HCT116 (cell line): ENCODE measurements around the gene NCDN. TPM values are rescaled to one million over a fixed set of nuclear protein-coding genes. Genes with fewer than 3 reads are reported as not detected.

Source experiments
- ATAC-seq: fragments of 200-7000 bp; cut with Tn5 transposase; 2 replicates; pipeline ENCODE4 v1.9.1; 2020; ENCODE audit warnings: mild to moderate bottlenecking, moderate library complexity
- BruUV-seq: library from RNA; stranded (reverse); fragments of 400-500 nt; replicated peaks from 2 replicates; lab custom pipeline; 2021; lab: Mats Ljungman, UMichigan
- CTCF ChIA-PET: fragments of 300-600 bp; sonication (Branson Sonifier 250); formaldehyde crosslinking; loops from one replicate; lab custom pipeline; 2021; ENCODE audit warnings: antibody characterized with exemption; lab: Charles Lee
- POLR2A ChIA-PET: fragments of 300-600, 350-600 bp; sonication (Branson Sonifier 250); formaldehyde crosslinking; loops from one replicate; lab custom pipeline; 2021; ENCODE audit warnings: antibody characterized with exemption; lab: Charles Lee
- RAD21 ChIA-PET, 2 experiments: fragments of 300-600 bp; sonication (Branson Sonifier 250); formaldehyde crosslinking; loops; one replicate each; lab custom pipeline; 2023; ENCODE audit warnings: low total read pairs in 2 of 2; ENCODE audit not compliant: uncharacterized antibody in 2 of 2, unreplicated experiment in 2 of 2, low non-redundant PET in 1 of 2; lab: Charles Lee
- DNase-seq: peaks from one replicate; pipeline ENCODE4 v3.0.0-alpha.2; 2010; ENCODE audit warnings: low read depth, low spot score
- H2AFZ ChIP-seq: fragments of 200-600 bp; shearing (Covaris generic), sonication (generic); 2 replicates; pipeline ENCODE4 v1.6.1; 2017; ENCODE audit warnings: low read depth, mixed run types, mixed read lengths, antibody characterized with exemption, low read length; ENCODE audit not compliant: poor library complexity, severe bottlenecking
- H3K27ac ChIP-seq: 2 replicates; pipeline ENCODE4 v1.5.1; 2012; ENCODE audit warnings: low read depth, low read length
- H3K27me3 ChIP-seq: fragments of 200-600 bp; sonication (generic); 2 replicates; pipeline ENCODE4 v1.6.1; 2016; ENCODE audit warnings: mixed run types, low read length, mixed read lengths; ENCODE audit not compliant: insufficient read depth
- H3K36me3 ChIP-seq, 2 experiments: fragments of 200-500 bp in 1 of 2; fragments of 200-600 bp in 1 of 2; sonication (Bioruptor generic) in 1 of 2; sonication (generic) in 1 of 2; 2 replicates each; pipeline versions ENCODE4 v1.5.1 to v1.6.1; 2014 to 2016; ENCODE audit warnings: low read length in 2 of 2, inconsistent platforms in 1 of 2, mixed read lengths in 1 of 2, mixed run types in 1 of 2; ENCODE audit not compliant: insufficient read depth in 2 of 2, control insufficient read depth in 1 of 2
- H3K4me1 ChIP-seq, 2 experiments: fragments of 200-600 bp in 1 of 2; sonication (generic) in 1 of 2; 2 replicates each; pipeline versions ENCODE4 v1.5.1 to v1.6.1; 2012 to 2017; ENCODE audit warnings: low read length in 2 of 2, inconsistent platforms in 1 of 2, mild to moderate bottlenecking in 1 of 2, mixed read lengths in 1 of 2, mixed run types in 1 of 2, moderate library complexity in 1 of 2; ENCODE audit not compliant: insufficient read depth in 2 of 2, control insufficient read depth in 1 of 2
- H3K4me2 ChIP-seq: fragments of 200-600 bp; sonication (generic); 2 replicates; pipeline ENCODE4 v1.6.1; 2017; ENCODE audit warnings: mixed run types, low read length, mixed read lengths
- H3K4me3 ChIP-seq, 2 experiments: fragments of 200-600 bp in 1 of 2; sonication (generic) in 1 of 2; replicated peaks in 1 of 2; 2 replicates each; pipeline ENCODE4 v1.5.1; 2011 to 2016; ENCODE audit warnings: low read length in 2 of 2, control low read depth in 1 of 2, low read depth in 1 of 2, mild to moderate bottlenecking in 1 of 2, mixed read lengths in 1 of 2, mixed run types in 1 of 2
- H3K79me2 ChIP-seq: fragments of 200-600 bp; sonication (generic); 2 replicates; pipeline ENCODE4 v1.6.1; 2017; ENCODE audit warnings: mild to moderate bottlenecking, mixed run types, low read length, moderate library complexity, mixed read lengths; ENCODE audit not compliant: insufficient read depth
- H3K9ac ChIP-seq: fragments of 200-600 bp; sonication (generic); 2 replicates; pipeline ENCODE4 v1.6.1; 2016; ENCODE audit warnings: low read length, mixed read lengths
- H3K9me2 ChIP-seq: fragments of 200-600 bp; sonication (generic), shearing (Covaris generic); 2 replicates; pipeline ENCODE4 v1.6.1; 2017; ENCODE audit warnings: mixed run types, mild to moderate bottlenecking, moderate library complexity; ENCODE audit not compliant: insufficient read depth
- H3K9me3 ChIP-seq, 2 experiments: fragments of 200-500 bp in 1 of 2; fragments of 200-600 bp in 1 of 2; sonication (Bioruptor generic) in 1 of 2; sonication (generic) in 1 of 2; 2 replicates each; pipeline ENCODE4 v1.6.1; 2014 to 2017; ENCODE audit warnings: low read length in 2 of 2, mixed read lengths in 2 of 2, inconsistent platforms in 1 of 2, low read depth in 1 of 2, mild to moderate bottlenecking in 1 of 2, mixed run types in 1 of 2, moderate library complexity in 1 of 2; ENCODE audit not compliant: control insufficient read depth in 1 of 2, insufficient read depth in 1 of 2
- H4K20me1 ChIP-seq: fragments of 200-600 bp; sonication (generic), shearing (Covaris generic); 2 replicates; pipeline ENCODE4 v1.6.1; 2017; ENCODE audit warnings: mixed run types, mild to moderate bottlenecking, moderate library complexity; ENCODE audit not compliant: insufficient read depth
- CBX3 ChIP-seq: IDR thresholded peaks from 2 replicates; pipeline ENCODE4 v1.6.1; 2012; ENCODE audit warnings: low read depth
- CEBPB ChIP-seq: IDR thresholded peaks from 2 replicates; pipeline ENCODE4 v1.6.1; 2012; ENCODE audit warnings: low read depth
- EGR1 ChIP-seq: IDR thresholded peaks from 2 replicates; pipeline ENCODE4 v1.6.1; 2012; ENCODE audit warnings: low read depth
- ELF1 ChIP-seq: IDR thresholded peaks from 2 replicates; pipeline ENCODE4 v1.6.1; 2012; ENCODE audit warnings: low read depth, borderline replicate concordance
- EZH2 ChIP-seq: fragments of 200-600 bp; sonication (generic); IDR thresholded peaks from 2 replicates; pipeline ENCODE4 v1.6.1; 2017; ENCODE audit warnings: antibody characterized with exemption, mixed run types
- EZH2phosphoT487 ChIP-seq: fragments of 200-600 bp; IDR thresholded peaks from 2 replicates; pipeline ENCODE4 v1.6.1; 2018; ENCODE audit warnings: antibody characterized with exemption, borderline replicate concordance
- FOSL1 ChIP-seq: IDR thresholded peaks from 2 replicates; pipeline ENCODE4 v1.6.1; 2012; ENCODE audit warnings: low read depth
- JUND ChIP-seq: IDR thresholded peaks from 2 replicates; pipeline ENCODE4 v1.6.1; 2012
- POLR2A ChIP-seq: IDR thresholded peaks from 2 replicates; pipeline ENCODE4 v1.7.0; 2011; ENCODE audit warnings: borderline replicate concordance; ENCODE audit not compliant: insufficient read depth, insufficient read length; ENCODE audit errors: extremely low read depth
- POLR2AphosphoS5 ChIP-seq: IDR thresholded peaks from 2 replicates; pipeline ENCODE4 v1.6.1; 2011; ENCODE audit warnings: mild to moderate bottlenecking, low read depth, low read length, moderate library complexity
- RAD21 ChIP-seq: IDR thresholded peaks from 2 replicates; pipeline ENCODE4 v1.6.1; 2012; ENCODE audit warnings: low read depth, mild to moderate bottlenecking
- REST ChIP-seq: IDR thresholded peaks from 2 replicates; pipeline ENCODE4 v1.6.1; 2012; ENCODE audit warnings: low read depth
- SRF ChIP-seq: IDR thresholded peaks from 2 replicates; pipeline ENCODE4 v1.6.1; 2012; ENCODE audit warnings: low read depth
- TCF7L2 ChIP-seq: IDR thresholded peaks from 2 replicates; pipeline ENCODE4 v1.7.0; 2011; ENCODE audit warnings: borderline replicate concordance, inconsistent platforms; ENCODE audit not compliant: insufficient read depth, insufficient read length; ENCODE audit errors: extremely low read depth
- YY1 ChIP-seq: IDR thresholded peaks from 2 replicates; pipeline ENCODE4 v1.6.1; 2011; ENCODE audit warnings: low read length, low read depth, moderate library complexity, mild to moderate bottlenecking; ENCODE audit not compliant: insufficient replicate concordance; ENCODE audit errors: extremely low read depth
- ZBTB33 ChIP-seq: IDR thresholded peaks from 2 replicates; pipeline ENCODE4 v1.6.1; 2011; ENCODE audit warnings: mild to moderate bottlenecking, low read length, moderate library complexity; ENCODE audit not compliant: insufficient replicate concordance; ENCODE audit errors: extremely low read depth
- ZNF274 ChIP-seq: fragments of 200-500 bp; sonication (Bioruptor generic); IDR thresholded peaks from 2 replicates; pipeline ENCODE4 v1.6.1; 2014; ENCODE audit warnings: mild to moderate bottlenecking, low read depth, low read length, inconsistent platforms
- intact Hi-C: fragments of 100-400 bp; cut with micrococcal nuclease; formaldehyde crosslinking; loops from 2 replicates; pipeline ENCODE4 v1.10.0; 2022
- total RNA-seq: library from RNA; stranded (reverse); gene quantifications from one replicate; pipeline ENCODE4 v1.2.1, GENCODE V29; 2021; ENCODE audit not compliant: unreplicated experiment
- TF ChIP-seq, protein P1 (sequence below): IDR thresholded peaks from 2 replicates; pipeline ENCODE4 v1.6.1; 2012
- TF ChIP-seq, protein P2 (sequence below): IDR thresholded peaks from 2 replicates; pipeline ENCODE4 v1.6.1; 2012

Gene NCDN
- total RNA-seq, 1 experiment from 2014 or later, result 24.5 TPM

- Histone ChIP-seq H3K4me3 (no peak overlapping the region), H3K27ac (no peak overlapping the region), H3K9me2 (no peaks in the 10 kb centered on the region), H3K36me3 (peaks cover 0 to 8% of the 10 kb centered on the region in 2 experiments; a peak in 1 of 4 replicates), H3K4me2 (no peak overlapping the region), H2AFZ (no peak overlapping the region), H3K79me2 (no peaks in the 10 kb centered on the region), H4K20me1 (no peaks in the 10 kb centered on the region), H3K9me3 (no peaks in the 10 kb centered on the region), H3K4me1 (no peaks in the 10 kb centered on the region), H3K27me3 (no peaks in the 10 kb centered on the region), H3K9ac (no peak overlapping the region)
- TF ChIP-seq JUND (no peak), EZH2phosphoT487 (no peak), EZH2 (no peak), CBX3 (no peak), FOSL1 (no peak), ELF1 (no peak), SRF (no peak), REST (no peak), TCF7L2 (no peak), ZBTB33 (no peak), CEBPB (no peak), YY1 (no peak), ZNF274 (no peak), POLR2A (no peak), POLR2AphosphoS5 (no peak), RAD21 (no peak), EGR1 (no peak)
- TF ChIP-seq, protein P1, sequence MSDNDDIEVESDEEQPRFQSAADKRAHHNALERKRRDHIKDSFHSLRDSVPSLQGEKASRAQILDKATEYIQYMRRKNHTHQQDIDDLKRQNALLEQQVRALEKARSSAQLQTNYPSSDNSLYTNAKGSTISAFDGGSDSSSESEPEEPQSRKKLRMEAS, result no peak
- TF ChIP-seq, protein P2, sequence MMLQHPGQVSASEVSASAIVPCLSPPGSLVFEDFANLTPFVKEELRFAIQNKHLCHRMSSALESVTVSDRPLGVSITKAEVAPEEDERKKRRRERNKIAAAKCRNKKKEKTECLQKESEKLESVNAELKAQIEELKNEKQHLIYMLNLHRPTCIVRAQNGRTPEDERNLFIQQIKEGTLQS, result no peak
- ATAC-seq (no peak), DNase-seq (no peak)
- ChIA-PET POLR2A (no interaction called here), CTCF (no interaction called here), RAD21 (no interaction called here)
- intact Hi-C loops, result no loop called here
- no TSS peak for BruUV-seq
These were observed 32.2 kb downstream of the NCDN start for GRCh38 chr1:35589516-35590427.
